Brain microvascular endothelial cell (primary cell): ENCODE results near the gene NOL4L.

Experiments used
- DNase-seq: peaks from one replicate; pipeline ENCODE4 v3.0.0-alpha.2; 2020
- H3K27ac ChIP-seq: fragments of 250-450 bp; sonication (Bioruptor Pico); 2 replicates; pipeline ENCODE4 v1.5.1; 2020; ENCODE audit warnings: mild to moderate bottlenecking, moderate library complexity
- H3K27me3 ChIP-seq: fragments of 250-450 bp; sonication (Bioruptor Pico); replicated peaks from 2 replicates; pipeline ENCODE4 v1.5.1; 2020; ENCODE audit warnings: mild to moderate bottlenecking
- H3K36me3 ChIP-seq: fragments of 250-450 bp; sonication (Bioruptor Pico); replicated peaks from 2 replicates; pipeline ENCODE4 v1.5.1; 2020; ENCODE audit warnings: mild to moderate bottlenecking
- H3K4me3 ChIP-seq: 2 replicates; pipeline ENCODE4 v1.5.1; 2011; ENCODE audit warnings: low read depth, mild to moderate bottlenecking, control low read depth, low read length, moderate library complexity
- CTCF ChIP-seq: IDR thresholded peaks from 2 replicates; pipeline ENCODE4 v1.5.1; 2011; ENCODE audit warnings: low read depth, mild to moderate bottlenecking, moderate library complexity, low read length, control low read depth, inconsistent platforms; ENCODE audit errors: missing control alignments
- in situ Hi-C: cut with HindIII; loops from 2 replicates; pipeline ENCODE4 v1.10.0; 2017; ENCODE audit warnings: low sequenced_read_pairs, low pct_ligation_motif_present

Gene NOL4L

GRCh38 chr20:32522776-32523612 is 62.1 kb downstream of the NOL4L start:
- no peak overlapping the region for H3K27ac ChIP-seq
- H3K27me3 ChIP-seq = no peaks in the 10 kb centered on the region
- H3K36me3 ChIP-seq = peaks cover 2% of the 10 kb centered on the region
- no peak overlapping the region for H3K4me3 ChIP-seq
- in situ Hi-C loops = no loop called here
- no peak for TF ChIP-seq CTCF
- DNase-seq = peak; percentile 14

GRCh38 chr20:32522526-32522775 is 62.7 kb downstream of the NOL4L start:
- Histone ChIP-seq H3K27ac (no peak overlapping the region), H3K27me3 (no peaks in the 10 kb centered on the region), H3K36me3 (peaks cover 2% of the 10 kb centered on the region), H3K4me3 (no peak overlapping the region)
- TF ChIP-seq CTCF = peak; percentile 11
- DNase-seq = no peak
- in situ Hi-C loops = no loop called here

GRCh38 chr20:32521780-32522525 is 63.2 kb downstream of the NOL4L start:
- Histone ChIP-seq H3K4me3 (no peak overlapping the region), H3K36me3 (peaks cover 2% of the 10 kb centered on the region), H3K27ac (no peak overlapping the region), H3K27me3 (no peaks in the 10 kb centered on the region)
- in situ Hi-C loops = no loop called here
- peak; percentile 41 for DNase-seq
- peak; percentile 94 for TF ChIP-seq CTCF

DNA sequence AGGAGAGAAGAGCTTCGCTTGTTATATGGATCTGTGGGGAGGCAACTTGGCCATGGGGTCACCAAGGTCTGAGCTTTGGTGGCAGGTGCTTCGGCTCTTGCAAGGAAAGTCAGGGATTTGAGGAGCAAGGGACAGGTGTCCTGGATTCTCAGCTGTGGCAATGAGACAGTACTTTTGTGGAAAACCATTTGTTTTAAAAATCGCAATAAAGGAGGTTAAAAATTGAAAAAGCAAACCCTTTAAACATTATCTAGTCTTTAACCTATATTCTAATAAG is 64.3 kb downstream of the NOL4L start:
- in situ Hi-C loops = no loop called here
- Histone ChIP-seq H3K36me3 (peaks cover 2% of the 10 kb centered on the region), H3K27me3 (no peaks in the 10 kb centered on the region), H3K27ac (no peak overlapping the region), H3K4me3 (no peak overlapping the region)
- no peak for TF ChIP-seq CTCF
- DNase-seq = no peak

- in situ Hi-C loops = no loop called here
- Histone ChIP-seq H3K27ac (no peak overlapping the region), H3K36me3 (peaks cover 2% of the 10 kb centered on the region), H3K27me3 (no peaks in the 10 kb centered on the region), H3K4me3 (no peak overlapping the region)
- DNase-seq = no peak
- no peak for TF ChIP-seq CTCF
Measured at GRCh38 chr20:32519381-32519730, 65.8 kb downstream of the NOL4L start.
